Activated naive CD4-positive, alpha-beta T cell treated with Interleukin-2 at 50 U/mL for 16 hours (primary cell): ENCODE measurements around the gene FPR3.
"Not testable (repeated sequence)": the region's sequence is repeated elsewhere in the genome, so short reads cannot be mapped to it uniquely, and the experiment has no call there.

ENCODE experiments used
- DNase-seq: peaks from one replicate; pipeline ENCODE4 v3.0.0-alpha.2; 2020

The FPR3 gene, protein sequence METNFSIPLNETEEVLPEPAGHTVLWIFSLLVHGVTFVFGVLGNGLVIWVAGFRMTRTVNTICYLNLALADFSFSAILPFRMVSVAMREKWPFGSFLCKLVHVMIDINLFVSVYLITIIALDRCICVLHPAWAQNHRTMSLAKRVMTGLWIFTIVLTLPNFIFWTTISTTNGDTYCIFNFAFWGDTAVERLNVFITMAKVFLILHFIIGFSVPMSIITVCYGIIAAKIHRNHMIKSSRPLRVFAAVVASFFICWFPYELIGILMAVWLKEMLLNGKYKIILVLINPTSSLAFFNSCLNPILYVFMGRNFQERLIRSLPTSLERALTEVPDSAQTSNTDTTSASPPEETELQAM

DNA sequence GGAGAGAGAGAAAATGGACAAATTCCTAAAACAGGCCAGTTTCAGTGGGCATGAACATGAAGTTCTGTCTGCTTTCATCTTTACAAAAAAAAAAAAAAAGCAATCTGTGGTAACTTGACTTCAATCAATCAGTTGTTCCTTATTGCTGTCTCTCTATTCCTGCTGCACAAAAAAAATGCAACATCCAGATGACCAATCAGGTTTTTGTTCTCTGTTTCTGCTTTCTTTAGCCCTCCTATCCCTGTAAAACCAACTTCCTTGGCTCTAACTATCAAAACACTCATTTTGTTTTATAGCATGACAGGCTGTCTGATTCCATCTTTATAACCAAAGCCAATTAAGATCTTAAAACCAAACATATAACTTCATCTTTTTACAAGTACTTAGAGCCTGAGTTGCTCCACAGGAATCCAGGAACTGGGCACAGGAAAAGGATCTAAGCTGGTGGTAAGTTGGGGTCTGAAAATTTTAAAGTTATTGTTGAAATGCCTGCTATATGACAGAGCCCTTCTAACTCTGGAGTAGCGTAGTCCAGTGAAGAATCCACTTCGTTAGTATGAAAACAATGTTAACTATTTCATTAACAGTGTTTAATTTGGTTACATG lies at the start of gene FPR3:
Gene FPR3 (plus strand): TSS at position 273 of the 606 bp plus-strand sequence. CDS start 28,592 bp downstream, outside the sequence.
- no peak for DNase-seq

DNA sequence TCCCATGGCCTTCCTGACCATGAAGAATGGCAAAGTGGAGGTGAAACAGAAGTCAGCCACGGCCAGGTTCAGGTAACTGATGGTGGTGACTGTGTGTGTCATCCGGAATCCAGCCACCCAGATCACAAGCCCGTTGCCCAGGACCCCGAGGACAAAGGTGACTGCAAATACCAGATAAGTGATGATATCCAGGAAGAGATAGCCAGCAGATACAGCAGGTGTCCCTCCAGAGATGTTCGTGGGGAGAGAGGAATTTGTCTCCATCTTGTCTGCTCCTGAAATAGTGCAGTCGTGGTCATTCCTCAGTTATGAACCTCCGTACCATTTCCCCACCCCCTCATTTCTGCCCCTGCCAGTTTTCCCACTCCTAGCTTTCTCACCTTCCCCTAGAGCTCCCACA lies 48.2 kb upstream of the FPR3 start:
- no peak for DNase-seq

DNA sequence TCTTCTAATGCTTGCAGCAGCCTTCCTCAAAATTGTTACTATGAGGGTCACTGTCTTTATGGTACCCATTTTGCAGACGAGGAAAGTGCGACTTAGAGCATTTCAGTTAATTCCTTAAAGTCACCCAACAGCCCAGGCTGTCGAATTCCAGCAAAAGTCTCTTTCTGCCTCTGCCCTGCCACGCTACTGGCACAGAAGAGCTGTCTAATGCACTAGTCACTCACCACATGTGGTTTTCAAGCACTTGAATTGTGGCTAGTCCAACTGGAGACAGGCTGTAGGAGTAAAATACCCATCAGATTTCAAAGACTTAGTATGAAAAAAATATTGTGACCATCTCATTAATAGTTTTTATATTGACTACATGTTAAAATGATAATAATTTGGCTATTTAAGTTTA lies 45.0 kb upstream of the FPR3 start:
- DNase-seq, result no peak

DNA sequence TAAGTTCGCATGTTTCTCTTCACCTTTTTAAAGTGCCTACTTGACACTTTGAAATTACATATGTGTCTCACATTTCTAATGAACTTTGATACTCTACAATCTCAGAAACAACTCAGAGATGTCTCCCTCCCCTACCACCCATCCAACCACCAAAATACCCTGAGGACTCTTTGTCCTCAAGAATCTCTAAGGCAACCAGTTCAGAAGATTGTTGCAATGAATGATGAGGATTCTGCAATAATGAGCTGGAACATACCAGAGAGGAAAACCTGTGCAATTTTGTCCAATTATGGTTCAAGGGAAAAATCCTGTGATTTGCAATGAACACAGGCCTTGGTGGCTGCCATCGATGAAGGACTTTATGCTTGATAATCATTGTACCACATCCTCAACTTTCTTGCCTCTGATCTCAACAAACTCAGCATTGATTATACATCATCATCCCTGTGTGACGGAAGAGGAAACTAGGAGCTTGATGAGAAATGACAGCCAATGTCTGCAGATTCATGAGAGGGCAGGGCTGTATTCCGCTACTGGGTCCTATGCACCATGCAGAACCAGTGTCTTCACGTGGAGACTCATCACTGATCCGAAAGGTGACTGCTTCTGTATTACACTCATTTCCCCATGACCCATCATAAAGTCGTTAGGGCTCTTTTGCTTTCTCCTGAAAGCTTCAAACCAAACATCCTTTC lies 44.4 kb upstream of the FPR3 start:
- no peak for DNase-seq

DNA sequence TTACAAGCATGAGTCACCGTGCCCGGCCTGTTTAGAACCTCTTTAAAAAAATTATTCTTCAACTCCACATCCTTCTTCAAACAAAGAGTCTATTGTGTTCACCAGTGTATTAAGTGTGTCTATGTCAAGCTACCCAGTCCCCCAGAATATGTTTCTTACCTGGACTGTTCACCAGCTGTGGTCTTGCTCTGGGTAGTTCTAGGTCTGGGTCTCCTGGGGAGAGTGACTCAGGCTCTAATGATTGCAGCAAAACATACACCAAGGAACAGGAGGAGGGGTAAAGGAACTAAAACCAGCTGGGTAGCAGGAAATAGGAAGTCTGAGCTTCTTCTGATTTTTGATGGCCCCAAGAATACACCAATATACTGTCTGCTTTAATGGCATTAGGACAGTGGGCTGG lies 43.3 kb upstream of the FPR3 start, which contains the start of gene FPR1:
Gene FPR1 (minus strand): TSS at position 224 of the 400 bp plus-strand sequence. CDS start 4,884 bp downstream, outside the sequence.
- no peak for DNase-seq

DNA sequence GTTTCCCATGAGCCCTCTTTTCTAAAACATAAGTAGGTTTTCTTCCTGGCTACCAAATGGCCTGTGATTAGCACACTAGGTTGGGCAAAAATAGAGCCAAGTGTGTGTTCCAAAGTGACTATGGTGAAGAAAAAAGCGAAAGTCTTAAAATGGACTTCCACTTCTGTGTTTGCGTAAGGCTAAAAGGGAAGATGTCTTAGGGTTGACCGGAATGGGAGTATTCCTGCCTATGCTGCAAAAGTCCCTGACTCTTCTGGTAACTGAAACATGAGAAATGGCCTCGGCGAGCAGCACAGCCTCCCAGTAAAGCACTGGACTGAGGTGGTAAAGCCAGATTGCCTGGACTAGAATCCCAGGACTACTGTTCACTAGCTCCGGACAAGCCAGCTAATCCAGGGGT lies 40.8 kb upstream of the FPR3 start:
- DNase-seq, result no peak

DNA sequence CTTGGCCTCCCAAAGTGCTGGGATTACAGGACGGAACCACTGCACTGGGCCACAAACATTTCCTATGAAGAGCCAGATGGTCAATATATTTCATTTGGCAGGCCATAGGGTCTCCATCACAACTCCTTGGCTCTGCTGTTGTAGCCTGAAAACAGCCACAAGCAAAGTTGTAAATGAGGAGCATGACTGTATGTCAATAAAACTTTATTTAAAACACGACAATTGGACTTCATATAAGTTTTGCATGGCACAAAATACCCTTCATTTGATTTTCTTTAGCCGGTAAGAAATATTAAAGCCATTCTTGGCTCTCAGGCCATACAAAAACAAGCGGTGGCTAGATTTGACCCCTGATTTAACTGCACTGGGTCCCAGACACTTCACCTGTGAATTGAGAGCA lies 40.2 kb upstream of the FPR3 start:
- DNase-seq, result no peak

DNA sequence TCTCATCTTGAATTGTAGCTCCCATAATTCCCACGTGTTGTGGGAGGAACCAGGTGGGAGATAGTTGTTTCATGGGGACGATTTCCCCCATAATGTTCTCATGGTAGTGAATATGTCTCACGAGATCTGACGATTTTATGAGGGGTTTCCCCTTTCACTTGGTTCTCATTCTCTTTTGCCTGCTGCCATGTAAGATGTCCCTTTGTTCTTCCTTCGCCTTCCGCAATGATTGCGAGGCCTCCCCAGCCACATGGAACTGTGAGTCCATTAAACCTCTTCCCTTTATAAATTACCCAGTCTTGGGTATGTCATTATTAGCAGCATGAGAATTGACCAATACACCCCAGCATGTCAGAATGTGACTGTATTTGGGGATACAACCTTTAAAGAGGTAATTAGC lies 39.4 kb upstream of the FPR3 start:
- DNase-seq, result no peak

DNA sequence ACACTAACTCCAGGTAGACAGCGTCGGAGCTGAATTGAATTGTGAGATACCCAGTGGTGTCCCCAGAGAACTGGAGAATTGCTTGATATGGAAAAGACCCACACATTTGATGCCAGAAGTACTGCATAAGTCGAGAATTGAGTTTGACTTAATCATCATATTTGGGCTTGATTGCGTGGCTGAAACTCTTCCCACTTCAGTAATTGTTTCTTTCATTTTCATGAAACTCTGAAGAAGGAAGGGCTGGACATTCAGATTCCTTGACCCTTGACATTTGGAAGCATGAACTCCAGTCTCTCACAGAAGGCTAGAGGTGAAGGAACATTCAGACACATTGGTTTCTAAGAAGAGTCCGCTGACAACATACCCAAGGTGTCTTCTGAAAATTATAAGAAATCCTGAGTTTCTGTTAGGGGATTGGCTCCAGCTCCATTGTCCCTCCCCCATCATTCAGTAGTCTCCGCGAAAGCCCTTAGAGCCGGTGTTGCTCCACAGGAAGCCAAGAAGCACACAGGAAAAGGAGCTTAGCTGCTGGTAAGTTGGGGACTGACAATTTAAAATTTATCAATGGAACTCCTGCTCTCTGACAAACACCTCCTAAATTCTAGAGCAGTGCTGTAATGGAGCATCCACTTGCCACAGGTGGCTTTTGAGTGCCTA lies 34.1 kb upstream of the FPR3 start, which contains the start of gene FPR2:
Gene FPR2 (plus strand): TSS at position 484 of the 660 bp plus-strand sequence. CDS start 7,479 bp downstream, outside the sequence.
- no peak for DNase-seq

DNA sequence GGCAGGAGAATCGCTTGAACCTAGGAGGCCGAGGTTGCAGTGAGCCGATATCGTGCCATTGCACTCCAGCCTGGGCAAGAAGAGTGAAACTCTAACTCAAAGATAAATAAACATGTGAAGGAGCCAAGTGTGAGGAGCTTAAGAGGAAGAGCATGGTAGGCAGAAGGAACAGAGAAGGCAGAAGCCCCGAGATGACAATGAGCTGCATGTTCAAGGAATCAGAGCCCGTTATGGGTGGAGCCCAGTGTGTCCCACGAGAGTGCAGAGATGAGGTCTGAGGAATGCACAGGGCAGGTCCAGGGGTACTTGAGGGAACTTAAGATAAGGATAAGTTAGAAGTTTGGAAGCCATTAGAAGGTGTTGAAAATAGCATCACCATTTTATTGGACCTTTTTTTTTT lies 33.3 kb upstream of the FPR3 start:
- DNase-seq, result no peak

DNA sequence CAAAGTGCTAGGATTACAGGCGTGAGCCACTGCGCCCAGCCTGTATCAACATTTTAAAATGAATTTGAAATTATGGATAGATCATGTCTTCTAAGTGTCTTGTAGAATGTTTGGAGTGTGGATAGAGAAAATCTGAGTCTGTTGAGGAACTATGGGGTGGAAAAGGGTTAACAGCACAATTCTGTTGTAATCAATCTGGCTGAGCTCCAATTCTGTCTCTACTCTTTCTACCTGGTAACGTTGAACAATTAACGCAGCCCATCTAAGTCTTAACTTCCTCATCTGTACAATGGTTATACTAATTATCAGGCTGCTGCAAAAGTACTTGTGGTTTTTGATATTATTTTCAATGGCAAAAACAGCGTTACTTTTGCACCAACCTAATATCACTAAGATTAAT lies 29.9 kb upstream of the FPR3 start:
- no peak for DNase-seq

DNA sequence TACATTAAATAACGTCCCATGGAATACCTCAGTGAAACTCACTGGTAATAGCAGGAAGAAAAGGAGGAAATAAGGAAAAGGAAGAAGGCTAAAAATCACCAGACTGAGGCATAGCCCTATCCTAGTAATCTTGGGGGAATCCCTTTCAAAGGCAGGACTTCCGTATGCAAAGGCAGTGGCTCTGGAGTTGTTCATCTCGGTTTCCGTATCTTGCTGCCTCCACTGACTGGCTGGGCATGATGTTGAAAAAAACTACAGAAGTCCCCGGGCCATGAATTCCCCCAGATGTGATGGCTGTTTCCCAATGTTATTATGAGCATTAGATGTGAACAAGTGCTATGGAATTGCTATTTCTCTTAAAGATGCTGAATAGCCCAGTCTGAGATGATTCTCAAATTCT lies 28.5 kb upstream of the FPR3 start:
- DNase-seq, result no peak

DNA sequence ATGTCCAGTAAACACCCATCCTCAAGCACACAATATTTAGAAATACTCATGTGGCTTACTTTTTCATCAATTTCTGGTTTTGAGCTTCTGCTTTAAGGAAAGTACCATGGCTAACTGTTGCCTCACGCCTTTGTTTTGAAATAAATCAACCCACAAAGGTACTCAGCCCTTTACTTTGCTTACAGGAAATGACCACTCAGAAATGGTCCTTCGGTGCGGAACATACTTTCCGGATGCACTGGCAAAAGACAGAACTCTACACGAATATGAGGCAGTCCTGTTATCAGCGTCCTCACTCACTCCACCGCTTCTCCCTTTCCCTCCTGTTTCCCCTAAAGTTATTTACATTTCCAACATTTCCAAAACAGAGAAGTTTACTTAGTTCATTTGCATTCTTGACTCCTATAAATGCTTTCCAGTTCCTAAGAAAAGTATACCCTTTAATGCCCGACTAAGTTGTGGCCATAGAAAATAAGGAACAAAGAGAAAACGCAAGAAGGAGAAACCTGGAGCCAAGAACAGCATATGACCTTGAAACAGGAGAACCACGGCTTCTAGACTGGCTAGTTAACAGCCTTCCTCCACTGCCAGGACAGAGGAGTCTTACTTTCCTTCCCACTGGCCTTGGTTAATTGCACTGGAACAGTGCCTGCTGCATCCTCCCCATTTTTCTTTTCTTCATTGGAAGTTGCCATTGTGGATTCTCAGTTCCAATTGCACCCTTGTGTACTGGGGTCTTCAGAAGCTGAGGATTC lies 23.4 kb upstream of the FPR3 start:
- DNase-seq, result no peak

DNA sequence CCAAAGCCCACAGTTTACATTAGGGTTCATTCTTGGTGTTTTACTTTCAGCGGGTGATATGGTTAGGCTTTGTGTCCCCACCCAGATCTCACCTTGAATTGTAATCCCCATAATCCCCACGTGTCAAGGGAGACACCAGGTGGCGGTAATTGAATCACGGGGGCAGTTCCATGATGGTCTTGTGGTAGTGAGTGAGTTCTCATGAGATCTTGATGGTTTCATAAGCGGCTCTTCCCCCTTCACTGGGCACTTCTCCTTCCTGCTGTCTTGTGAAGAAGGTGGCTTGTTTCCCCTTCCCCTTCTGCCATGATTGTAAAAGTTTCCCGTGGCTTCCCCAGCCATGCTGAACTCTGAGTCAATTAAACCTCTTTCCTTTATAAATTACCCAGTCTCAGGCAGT lies 22.0 kb upstream of the FPR3 start:
- DNase-seq, result no peak

DNA sequence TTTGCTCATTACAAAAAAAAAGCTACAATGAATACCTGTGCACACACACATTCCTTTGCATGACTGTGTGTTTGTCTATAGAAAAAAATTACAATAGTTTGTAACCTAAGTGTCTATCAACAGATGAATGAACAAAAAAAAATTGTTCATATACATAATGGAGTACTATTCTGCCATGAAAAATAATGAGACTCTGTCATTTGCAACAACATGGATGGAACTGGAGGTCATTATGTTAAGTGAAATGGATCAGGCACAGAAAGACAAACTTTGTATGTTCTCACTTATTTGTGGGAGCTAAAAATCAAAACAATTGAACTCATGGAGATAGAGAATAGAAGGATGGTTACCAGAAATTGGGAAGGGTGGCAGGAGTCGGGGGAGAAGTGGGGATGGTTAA lies 18.4 kb upstream of the FPR3 start:
- DNase-seq, result not testable (repeated sequence)

DNA sequence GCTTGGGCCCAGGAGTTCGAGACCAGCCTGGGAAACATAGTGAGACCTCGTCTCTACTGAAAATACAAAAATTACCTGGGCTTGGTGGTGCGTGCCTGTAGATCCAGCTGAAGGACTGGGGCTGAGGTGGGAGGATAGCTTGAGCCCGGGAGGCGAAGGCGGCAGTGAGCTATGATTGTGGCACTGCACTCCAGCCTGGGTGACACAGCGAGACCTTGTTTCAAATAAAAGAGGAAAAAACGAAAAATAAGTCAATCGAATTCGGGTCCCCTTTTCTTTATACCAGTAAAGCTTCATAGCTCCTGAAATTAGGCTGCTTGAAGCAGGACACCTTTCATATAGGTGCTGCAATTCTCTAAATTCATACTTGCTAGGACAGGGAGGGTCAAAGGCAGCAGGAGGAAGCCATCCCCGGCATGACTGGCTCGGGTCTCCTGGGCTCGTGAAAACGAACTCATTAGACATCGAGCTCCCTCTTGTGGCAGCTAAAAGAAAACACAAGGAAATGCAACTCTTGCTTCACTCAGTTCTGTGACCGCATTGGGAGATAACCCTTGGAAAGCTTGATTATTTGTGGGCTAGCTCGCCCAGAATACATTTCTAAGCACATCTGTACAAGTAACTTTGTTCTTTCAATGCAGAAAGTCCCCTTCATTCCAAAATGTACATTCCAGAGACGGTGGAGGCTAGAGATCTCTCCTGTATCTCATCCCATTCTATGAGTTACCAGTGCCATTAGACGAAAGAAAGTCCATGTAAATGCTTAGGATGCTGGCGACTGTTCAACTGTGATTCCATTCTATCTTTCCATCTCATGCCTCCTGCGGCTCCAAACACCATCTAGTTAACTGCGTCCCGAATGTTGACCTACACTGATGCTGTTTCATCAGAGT lies 17.1 kb upstream of the FPR3 start:
- DNase-seq, result peak; percentile 28

DNA sequence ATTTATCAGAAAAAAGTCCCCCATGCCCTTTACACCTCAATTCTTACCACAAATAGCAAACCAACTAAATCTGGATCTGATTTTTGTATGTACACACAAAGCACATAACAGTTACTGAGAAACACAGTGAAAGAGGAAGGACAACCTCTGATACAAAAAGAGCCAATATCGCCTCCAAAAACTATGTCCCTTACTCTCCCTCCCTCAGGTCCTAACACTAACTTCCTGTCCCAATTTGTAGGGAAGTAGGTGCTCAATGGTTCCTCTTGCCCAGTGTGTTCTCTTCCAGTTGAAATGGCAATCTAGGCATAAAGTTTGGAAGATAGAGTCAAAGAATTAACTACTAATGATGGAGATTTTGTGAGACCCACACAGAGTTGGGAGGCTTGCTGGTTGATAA lies 15.8 kb upstream of the FPR3 start:
- DNase-seq, result no peak

DNA sequence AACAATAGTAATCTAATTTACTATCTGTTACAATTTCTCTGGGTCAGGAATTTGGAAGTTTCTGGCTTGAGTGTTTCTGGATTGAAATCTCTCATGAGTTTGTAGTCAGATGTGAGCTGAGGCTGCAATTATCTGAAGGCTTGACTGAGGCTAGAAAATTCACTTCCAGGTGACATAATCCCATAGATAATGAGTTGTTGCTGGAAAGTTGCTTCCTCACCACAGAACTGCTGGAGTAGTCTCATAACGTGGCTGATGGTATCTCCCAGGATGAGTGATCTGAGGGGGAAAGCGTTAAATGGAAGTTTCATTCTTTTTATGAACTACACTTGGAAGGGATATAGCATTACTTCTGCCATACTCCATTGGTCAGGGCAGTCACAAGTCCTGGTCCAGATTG lies 15.3 kb upstream of the FPR3 start:
- no peak for DNase-seq

DNA sequence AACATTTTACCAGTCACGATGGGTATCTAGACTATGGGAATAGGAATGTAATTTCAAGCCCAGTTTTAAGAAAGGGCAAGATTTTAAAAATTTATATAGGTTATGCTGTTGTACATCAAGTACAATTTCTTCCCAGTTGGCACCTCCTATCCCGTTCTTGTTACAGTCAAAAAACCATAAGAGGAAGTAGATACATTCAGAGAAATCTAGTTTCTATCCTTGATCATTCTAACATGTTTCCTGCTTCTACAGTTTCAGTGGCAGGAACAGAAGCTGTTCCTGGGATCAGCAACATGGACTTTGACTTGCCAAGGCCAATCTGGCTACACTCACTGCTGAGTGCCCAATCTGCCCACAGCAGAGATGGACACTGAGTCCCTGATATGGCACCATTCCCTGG lies 14.7 kb upstream of the FPR3 start:
- no peak for DNase-seq

DNA sequence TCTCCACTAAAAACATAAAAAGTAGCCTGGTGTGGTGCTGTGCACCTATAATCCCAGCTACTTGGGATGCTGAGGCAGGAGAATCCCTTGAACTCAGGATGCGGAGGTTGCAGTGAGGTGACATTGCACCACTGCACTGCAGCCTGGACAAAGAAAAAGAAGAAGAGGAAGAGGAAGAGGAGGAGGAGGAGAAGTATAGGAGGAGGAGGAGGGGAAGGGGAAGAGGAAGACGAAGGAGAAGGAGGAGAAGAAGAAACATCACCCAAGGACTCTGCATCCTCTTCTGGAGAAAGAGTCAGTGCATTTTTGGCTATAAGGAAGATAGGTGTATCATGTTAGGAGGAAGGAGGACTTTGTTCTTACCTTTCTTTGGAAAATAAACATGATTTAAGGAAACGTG lies 13.0 kb upstream of the FPR3 start:
- DNase-seq, result no peak

DNA sequence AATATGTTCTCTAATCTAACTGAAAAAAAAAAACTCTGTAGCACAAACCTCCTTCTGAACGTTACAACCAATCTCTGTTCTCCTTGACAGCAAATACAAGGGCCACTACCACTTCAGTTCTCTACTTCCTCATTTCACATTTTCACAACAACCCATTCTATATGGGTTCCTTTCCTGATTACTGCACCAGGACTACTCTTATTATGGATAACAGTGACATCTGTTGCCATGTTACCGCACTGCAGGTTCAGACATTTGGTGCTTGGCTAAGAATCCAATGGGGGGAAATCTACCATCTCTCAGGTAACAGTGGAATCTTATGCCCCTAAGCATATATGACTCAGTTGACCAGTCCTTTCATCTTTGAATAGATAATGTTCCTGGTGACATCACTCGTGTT lies 11.6 kb upstream of the FPR3 start:
- DNase-seq, result no peak
